Caki2 (cell line): ENCODE data around the gene TAS2R39. TPM values are rescaled to one million over a fixed set of nuclear protein-coding genes. Genes with fewer than 3 reads are reported as not detected.
A peak's percentile ranks its signal among the peaks of the same experiment; 100 is the strongest.
"Not testable (repeated sequence)": the region's sequence is repeated elsewhere in the genome, so short reads cannot be mapped to it uniquely, and the experiment has no call there.

Experiments used
- DNase-seq: peaks from one replicate; pipeline ENCODE4 v3.0.0-alpha.2; 2015; ENCODE audit warnings: low read depth
- in situ Hi-C: cut with HindIII; loops from 2 replicates; pipeline ENCODE4 v1.10.0; 2016; ENCODE audit warnings: low sequenced_read_pairs, low pct_unique_long_range_greater_than_20kb, mixed read lengths
- total RNA-seq: library from RNA; depleted of rRNA; stranded (reverse); fragments of >200 nt; shearing (Covaris generic); gene quantifications from 2 replicates; pipeline ENCODE4 v1.2.3, GENCODE V29; 2014; ENCODE audit warnings: low replicate concordance; rRNA removed

Gene TAS2R39
- not detected in 2 replicates for total RNA-seq

GRCh38 chr7:143183024-143183423, at the start of gene TAS2R39:
Gene TAS2R39 (plus strand): TSS chr7:143183419. CDS start chr7:143183419, 0 bp downstream.
- no peak for DNase-seq
- in situ Hi-C loops, result no loop called here

- DNase-seq, result no peak
- in situ Hi-C loops, result no loop called here
These were observed 36.1 kb upstream of the TAS2R39 start for GRCh38 chr7:143147070-143147469.

DNA sequence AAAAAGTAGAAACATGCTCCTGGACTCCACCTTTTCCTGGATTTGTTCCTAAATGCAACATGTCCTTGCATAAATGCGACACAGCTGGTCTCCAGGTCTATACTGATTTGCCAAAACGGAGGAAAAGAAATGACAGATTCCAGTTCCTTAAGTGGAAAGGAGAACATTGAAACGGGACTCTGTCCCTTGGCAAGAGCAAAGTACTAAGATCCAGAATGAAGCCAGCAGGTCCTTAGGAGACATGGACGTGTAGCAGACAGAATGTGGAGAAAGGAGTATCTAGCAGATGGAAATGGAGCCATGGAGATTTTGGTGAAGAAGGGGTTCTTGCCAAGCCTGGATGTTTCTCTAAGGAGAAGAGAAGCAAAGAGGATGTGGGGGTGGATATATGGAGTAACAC, 35.2 kb upstream of the TAS2R39 start:
- DNase-seq, result no peak
- in situ Hi-C loops, result no loop called here

DNA sequence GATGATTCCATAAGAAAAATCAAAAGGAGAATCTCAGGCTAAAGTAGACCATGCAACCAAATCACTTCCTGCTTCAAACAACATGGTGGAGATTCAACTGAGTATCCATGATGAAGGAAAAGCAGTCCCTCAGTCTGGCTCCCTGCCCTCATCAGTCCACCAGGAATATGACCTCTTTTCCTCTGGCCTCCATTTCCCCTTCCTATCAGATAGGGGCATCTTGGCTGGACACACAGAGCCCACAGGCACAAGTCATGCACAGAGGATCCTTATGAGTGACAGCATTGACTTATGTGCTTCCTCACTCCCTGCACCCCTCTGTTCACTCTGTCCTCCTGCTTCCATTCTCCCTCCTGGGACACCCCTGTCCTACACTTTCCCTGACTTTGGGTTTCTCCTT, 34.6 kb upstream of the TAS2R39 start:
- DNase-seq, result no peak
- in situ Hi-C loops, result no loop called here

DNA sequence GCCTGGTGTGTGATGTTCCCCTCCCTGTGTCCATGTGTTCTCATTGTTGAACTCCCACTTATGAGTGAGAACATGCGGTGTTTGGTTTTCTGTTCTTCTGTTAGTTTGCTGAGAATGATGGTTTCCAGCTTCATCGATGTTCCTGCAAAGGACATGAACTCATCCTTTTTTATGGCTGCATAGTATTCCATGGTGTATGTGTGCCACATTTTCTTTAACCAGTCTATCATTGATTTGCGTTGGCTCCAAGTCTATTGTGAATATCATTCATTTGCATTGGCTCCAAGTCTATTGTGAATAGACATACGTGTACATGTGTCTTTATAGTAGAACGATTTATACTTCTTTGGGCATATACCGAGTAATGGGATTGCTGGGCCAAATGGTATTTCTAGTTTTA, 32.5 kb upstream of the TAS2R39 start:
- DNase-seq, in situ Hi-C loops: not testable (repeated sequence)

DNA sequence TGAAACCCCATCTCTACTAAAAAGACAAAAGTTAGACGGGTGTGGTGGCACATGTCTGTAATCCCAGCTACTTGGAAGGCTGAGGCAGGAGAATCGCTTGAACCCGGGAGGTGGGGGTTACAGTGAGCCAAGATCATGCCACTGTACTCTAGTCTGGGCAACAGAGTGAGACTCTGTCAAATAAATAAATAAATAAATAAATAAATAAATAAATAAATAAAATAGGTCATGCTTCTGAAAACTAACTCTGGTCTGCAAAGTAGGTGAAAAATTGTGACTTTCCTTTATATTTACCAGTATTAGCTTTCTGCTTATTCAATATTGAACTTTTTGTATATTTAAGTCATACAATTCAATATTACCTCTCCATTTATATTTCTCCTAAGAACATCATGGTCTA, 24.6 kb upstream of the TAS2R39 start:
- in situ Hi-C loops, DNase-seq: not testable (repeated sequence)

DNA sequence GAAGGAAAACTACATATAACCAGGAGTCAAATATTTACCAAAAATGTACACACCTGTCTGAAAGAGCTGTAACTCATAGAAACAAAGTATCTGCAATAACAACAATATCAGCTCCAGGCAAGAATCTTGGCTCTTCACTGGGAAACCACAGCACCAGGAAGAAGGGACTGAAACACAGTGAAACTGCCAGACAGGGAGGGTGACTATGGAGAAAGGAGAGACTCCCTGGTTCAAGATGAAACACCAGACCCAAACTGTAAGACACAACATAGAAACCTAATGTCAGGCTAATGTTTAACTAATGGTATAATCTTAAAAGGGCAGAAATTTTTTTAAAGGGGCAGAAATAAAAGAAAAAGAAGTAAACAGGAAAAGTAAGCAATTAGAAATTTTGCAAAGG, 11.5 kb upstream of the TAS2R39 start:
- peak; percentile 14 for DNase-seq
- in situ Hi-C loops, result no loop called here

GRCh38 chr7:143172354-143172753, 10.9 kb upstream of the TAS2R39 start:
- in situ Hi-C loops, result no loop called here
- DNase-seq, result no peak

GRCh38 chr7:143176128-143176527, 7.1 kb upstream of the TAS2R39 start:
- no peak for DNase-seq
- in situ Hi-C loops, result no loop called here

DNA sequence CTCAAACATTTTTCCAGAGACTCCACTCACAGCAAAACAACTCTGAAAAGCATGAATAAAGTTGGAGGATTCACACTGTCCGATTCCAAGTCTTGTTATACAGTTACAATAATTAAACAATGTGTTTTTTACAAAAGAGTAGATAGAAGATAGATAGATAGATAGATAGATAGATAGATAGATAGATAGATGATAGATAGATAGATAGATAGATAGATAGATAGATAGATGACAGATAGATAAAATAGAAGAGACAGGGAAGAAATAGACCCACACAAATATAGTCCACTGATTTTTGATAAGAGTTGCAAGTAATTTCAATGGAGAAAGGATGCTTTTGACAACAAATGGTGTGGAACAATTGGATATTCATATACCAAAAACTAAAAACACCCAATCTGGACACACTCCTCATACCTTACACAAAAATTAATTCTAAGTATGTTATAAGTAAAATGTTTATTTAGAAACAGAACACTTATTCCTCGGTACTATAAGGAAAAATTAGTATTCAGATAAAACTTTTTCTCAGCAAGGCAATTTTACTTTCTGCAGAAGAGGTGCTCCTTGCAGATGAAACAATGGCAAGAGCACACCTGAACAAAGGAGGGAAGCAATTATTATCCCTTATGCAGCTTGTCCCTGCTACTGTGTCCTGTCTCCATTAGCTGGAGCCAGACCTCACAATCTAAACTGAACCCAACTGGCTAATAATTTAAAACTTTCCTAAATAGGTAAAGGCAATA, 5.7 kb upstream of the TAS2R39 start:
- in situ Hi-C loops, result no loop called here
- DNase-seq, result no peak

GRCh38 chr7:143180771-143181170, 2.4 kb upstream of the TAS2R39 start:
- DNase-seq, in situ Hi-C loops: not testable (repeated sequence)

- DNase-seq, result no peak
- in situ Hi-C loops, result no loop called here
These were observed 1.9 kb upstream of the TAS2R39 start for GRCh38 chr7:143181349-143181748.

GRCh38 chr7:143185551-143185950, 2.3 kb downstream of the TAS2R39 start:
- in situ Hi-C loops, result no loop called here
- no peak for DNase-seq

DNA sequence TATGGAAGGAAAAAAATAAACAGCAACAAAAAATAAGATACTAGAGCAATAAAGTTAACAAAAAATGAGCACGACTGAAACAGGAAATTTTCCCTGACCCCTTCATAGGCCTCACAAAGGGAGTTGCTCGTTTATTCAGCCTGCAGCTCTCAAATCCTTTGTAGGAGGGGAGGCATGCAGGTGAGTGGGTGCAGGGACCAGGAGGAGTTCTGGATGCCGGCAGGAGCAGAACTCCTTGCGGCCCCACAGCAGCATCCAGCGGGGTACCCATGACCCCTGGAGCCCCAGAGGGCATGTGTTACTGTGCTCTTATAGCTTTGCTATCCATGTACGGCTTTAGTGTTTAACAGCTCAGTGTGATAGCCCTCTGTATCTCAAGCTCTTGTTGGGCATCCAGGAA, 5.8 kb downstream of the TAS2R39 start:
- in situ Hi-C loops, result no loop called here
- DNase-seq, result no peak

DNA sequence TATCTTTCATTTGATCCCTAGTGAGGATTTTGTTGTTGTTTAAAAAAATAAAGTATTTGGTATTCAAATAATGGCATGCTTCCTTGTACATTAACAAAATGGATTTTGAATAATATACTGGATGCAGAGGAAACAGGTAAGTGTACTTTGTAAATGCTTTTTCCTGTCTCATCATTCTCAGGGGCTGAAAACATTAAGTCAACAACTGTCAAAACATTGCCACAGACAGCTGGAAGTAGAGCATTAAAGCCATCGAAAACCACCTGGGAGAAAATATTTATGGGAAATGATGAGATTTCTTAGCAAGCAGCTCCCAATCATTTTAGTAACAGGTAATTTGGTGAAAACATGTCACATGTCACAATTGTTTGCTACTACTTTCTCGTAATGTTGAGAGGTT, 10.7 kb downstream of the TAS2R39 start:
- DNase-seq, result no peak
- in situ Hi-C loops, result no loop called here

- in situ Hi-C loops, result no loop called here
These were observed 15.8 kb downstream of the TAS2R39 start for GRCh38 chr7:143199040-143199439.

DNA sequence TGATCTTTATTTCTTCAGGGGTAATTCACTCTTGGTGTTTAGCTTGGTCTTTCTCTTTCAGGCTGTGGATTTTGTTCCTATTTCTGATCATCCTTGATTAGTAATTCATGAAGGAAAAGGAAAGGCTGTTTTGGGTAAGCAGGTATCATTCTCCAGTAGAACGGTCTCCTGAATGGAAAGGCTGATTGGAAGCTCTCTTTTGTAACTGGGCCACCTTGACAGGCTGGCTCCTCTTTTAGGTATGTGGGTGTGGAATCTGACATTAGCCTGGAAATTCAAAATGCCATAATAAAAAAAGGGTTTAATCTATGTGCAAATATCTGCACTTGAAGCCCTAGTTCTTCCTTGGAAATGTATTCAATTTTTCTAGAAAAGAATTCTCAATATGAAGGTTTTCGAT, 18.9 kb downstream of the TAS2R39 start:
- in situ Hi-C loops, result no loop called here
- DNase-seq, result no peak

More at GRCh38 chr7:143199040-143199439, 15.8 kb downstream of the TAS2R39 start:
- no peak for DNase-seq

DNA sequence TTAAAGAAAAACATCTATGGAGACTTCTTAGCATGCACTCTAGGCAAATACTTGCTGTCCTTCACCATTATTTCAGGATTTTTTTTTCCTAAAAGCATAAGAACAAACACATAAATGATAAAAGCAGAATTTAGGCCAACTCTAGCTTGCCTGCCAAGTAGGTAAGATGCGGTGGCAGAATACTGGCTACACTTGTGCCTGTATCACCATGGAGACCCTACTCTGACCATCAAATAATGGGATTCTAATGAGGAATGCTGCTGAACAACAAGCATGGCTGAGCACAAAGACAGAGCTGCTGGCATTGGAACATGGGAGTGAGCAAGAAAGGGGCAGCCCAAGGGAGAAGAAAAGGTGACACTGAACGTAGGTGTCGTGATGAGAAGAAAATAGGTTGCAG, 20.2 kb downstream of the TAS2R39 start:
- DNase-seq, result no peak
- in situ Hi-C loops, result no loop called here

GRCh38 chr7:143205560-143206293, 22.5 kb downstream of the TAS2R39 start:
- in situ Hi-C loops, result no loop called here
- DNase-seq, result no peak

DNA sequence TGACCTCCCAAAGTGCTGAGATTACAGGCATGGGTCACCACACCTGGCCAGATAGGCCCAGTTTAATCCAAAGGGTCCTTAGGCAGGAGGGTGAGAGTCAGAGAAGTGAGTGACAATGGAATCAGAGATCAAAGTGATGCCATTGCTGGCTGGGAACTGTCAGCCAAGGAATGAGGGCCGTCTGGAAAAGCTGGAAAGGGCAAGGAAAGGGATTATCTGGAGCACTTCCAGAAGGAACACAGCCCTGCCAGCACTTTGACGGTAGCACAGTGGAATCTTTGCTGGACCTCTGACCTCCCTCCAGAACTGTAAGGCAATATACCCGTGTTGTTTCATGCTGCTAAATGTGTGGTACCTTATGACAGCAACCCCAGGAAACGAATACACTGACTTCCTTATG, 27.3 kb downstream of the TAS2R39 start:
- in situ Hi-C loops, result no loop called here

More for the DNA sequence above, 27.3 kb downstream of the TAS2R39 start:
- DNase-seq, result no peak
